Cardiac muscle cell (in vitro differentiated cells and primary cell): Measurements from ENCODE around the gene RHOG. TPM values are rescaled to one million over a fixed set of nuclear protein-coding genes. Genes with fewer than 3 reads are reported as not detected.
"Not testable (repeated sequence)": the region's sequence is repeated elsewhere in the genome, so short reads cannot be mapped to it uniquely, and the experiment has no call there.

Experiments
- DNase-seq, 2 donors: peaks; one replicate each; pipeline versions ENCODE4 v3.0.0 to v3.0.0-alpha.2; 2010 to 2017; ENCODE audit warnings: low read depth in 1 of 2, low spot score in 1 of 2
- H3K27ac ChIP-seq: fragments of 200-600 bp; sonication (generic); 2 replicates; pipeline ENCODE4 v1.5.1; 2016
- H3K27me3 ChIP-seq: fragments of 200-600 bp; sonication (generic); 2 replicates; pipeline ENCODE4 v1.6.0; 2016; ENCODE audit warnings: control low read depth
- H3K36me3 ChIP-seq: fragments of 200-600 bp; sonication (generic); 2 replicates; pipeline ENCODE4 v1.5.1; 2016; ENCODE audit warnings: control low read depth
- H3K4me1 ChIP-seq: fragments of 200-600 bp; sonication (generic); 2 replicates; pipeline ENCODE4 v1.8.1; 2017; ENCODE audit warnings: low read depth, mild to moderate bottlenecking, mixed run types
- H3K4me3 ChIP-seq: fragments of 200-600 bp; sonication (generic); 2 replicates; pipeline ENCODE4 v1.5.1; 2016; ENCODE audit warnings: mild to moderate bottlenecking
- H3K9me3 ChIP-seq: fragments of 200-600 bp; sonication (generic); 2 replicates; pipeline ENCODE4 v1.5.1; 2017; ENCODE audit warnings: low read depth, mild to moderate bottlenecking, control low read depth
- CTCF ChIP-seq: IDR thresholded peaks from 2 replicates; pipeline ENCODE4 v1.5.1; 2012; ENCODE audit warnings: low read depth, mild to moderate bottlenecking, low read length
- polyA plus RNA-seq: library from polyadenylated mRNA; unstranded; fragments of >200 nt; fragmentation: Nextera tagmentation; extraction: Ambion mirVana; gene quantifications from 2 replicates; pipeline ENCODE4 v1.2.1, GENCODE V29; 2016
- total RNA-seq: library from RNA; depleted of rRNA; stranded (reverse); fragments of >200 nt; gene quantifications from 2 replicates; pipeline ENCODE4 v1.2.3, GENCODE V29; 2016

RHOG gene
- total and polyA plus RNA-seq, 2 experiments from 2014 or later: 29.2 to 39.1 TPM

GRCh38 chr11:3820971-3821370 is 19.8 kb downstream of the RHOG start:
- Histone ChIP-seq H3K4me3 (no peak overlapping the region), H3K36me3 (no peaks in the 10 kb centered on the region), H3K4me1 (no peaks in the 10 kb centered on the region), H3K27ac (no peak overlapping the region), H3K27me3 (no peaks in the 10 kb centered on the region), H3K9me3 (no peaks in the 10 kb centered on the region)
- DNase-seq: no peak
- TF ChIP-seq CTCF: no peak

- H3K27ac ChIP-seq: no peak overlapping the region
- no peak overlapping the region for H3K4me3 ChIP-seq
- no peak for TF ChIP-seq CTCF
- H3K4me1 ChIP-seq: no peaks in the 10 kb centered on the region
- H3K27me3 ChIP-seq: no peaks in the 10 kb centered on the region
- H3K36me3 ChIP-seq: no peaks in the 10 kb centered on the region
- no peaks in the 10 kb centered on the region for H3K9me3 ChIP-seq
- DNase-seq: no peak
These were observed 23.5 kb downstream of the RHOG start for GRCh38 chr11:3817181-3817800.

GRCh38 chr11:3816673-3817072 is 24.1 kb downstream of the RHOG start:
- no peak for DNase-seq
- Histone ChIP-seq H3K27me3 (no peaks in the 10 kb centered on the region), H3K36me3 (no peaks in the 10 kb centered on the region), H3K9me3 (no peaks in the 10 kb centered on the region), H3K4me3 (no peak overlapping the region), H3K4me1 (no peaks in the 10 kb centered on the region), H3K27ac (no peak overlapping the region)
- TF ChIP-seq CTCF: no peak

GRCh38 chr11:3815845-3816244 is 24.9 kb downstream of the RHOG start:
- Histone ChIP-seq H3K27ac (no peak overlapping the region), H3K27me3 (no peaks in the 10 kb centered on the region), H3K36me3 (no peaks in the 10 kb centered on the region), H3K4me1 (peaks cover 3% of the 10 kb centered on the region), H3K9me3 (no peaks in the 10 kb centered on the region), H3K4me3 (no peak overlapping the region)
- TF ChIP-seq CTCF: no peak
- no peak for DNase-seq

- not testable (repeated sequence) for H3K36me3 ChIP-seq, H3K9me3 ChIP-seq, H3K27me3 ChIP-seq, H3K27ac ChIP-seq, H3K4me3 ChIP-seq, DNase-seq, H3K4me1 ChIP-seq
These were observed 25.9 kb downstream of the RHOG start for GRCh38 chr11:3814832-3815231.

- H3K9me3 ChIP-seq: no peaks in the 10 kb centered on the region
- no peak for DNase-seq
- peaks cover 5% of the 10 kb centered on the region for H3K4me1 ChIP-seq
- no peaks in the 10 kb centered on the region for H3K27me3 ChIP-seq
- H3K4me3 ChIP-seq: no peak overlapping the region
- no peak overlapping the region for H3K27ac ChIP-seq
- H3K36me3 ChIP-seq: no peaks in the 10 kb centered on the region
- no peak for TF ChIP-seq CTCF
These were observed 29.8 kb downstream of the RHOG start for GRCh38 chr11:3810951-3811350.
